Urinary bladder (tissue), 2 donors: ENCODE measurements around the gene OR6V1. TPM values are rescaled to one million over a fixed set of nuclear protein-coding genes. Genes with fewer than 3 reads are reported as not detected.

Experiments
- polyA plus RNA-seq: library from polyadenylated mRNA; stranded (reverse); fragments of 200-250 nt; gene quantifications from one replicate; pipeline ENCODE4 v1.2.3, GENCODE V29; 2013
- total RNA-seq: library from RNA; depleted of rRNA; stranded (reverse); fragments of >200 nt; gene quantifications from one replicate; pipeline ENCODE4 v1.2.3, GENCODE V29; 2014
- donor health status: healthy.

The OR6V1 gene
- total and polyA plus RNA-seq, 2 donors = not detected

Other genes starting within 250 kb of the OR6V1 start
- 10.8 TPM for gene EPHB6, start 197.3 kb upstream of the OR6V1 start, total RNA-seq
- gene EPHB6, start 197.3 kb upstream of the OR6V1 start, polyA plus RNA-seq = 23.4 TPM
- gene TRPV6, start 166.6 kb upstream of the OR6V1 start, total RNA-seq = 0.74 TPM
- gene TRPV6, start 166.6 kb upstream of the OR6V1 start, polyA plus RNA-seq = 0.32 TPM
- 0.26 TPM for gene TRPV5, start 118.6 kb upstream of the OR6V1 start, total RNA-seq
- gene TRPV5, start 118.6 kb upstream of the OR6V1 start, polyA plus RNA-seq = not detected
- not detected for gene LLCFC1, start 112.9 kb upstream of the OR6V1 start, total RNA-seq
- gene LLCFC1, start 112.9 kb upstream of the OR6V1 start, polyA plus RNA-seq = not detected
- 0.16 TPM for gene KEL, start 90.0 kb upstream of the OR6V1 start, total RNA-seq
- 0.18 TPM for gene KEL, start 90.0 kb upstream of the OR6V1 start, polyA plus RNA-seq
- gene OR9A2, start 25.2 kb upstream of the OR6V1 start, total RNA-seq = 1.1 TPM
- gene OR9A2, start 25.2 kb upstream of the OR6V1 start, polyA plus RNA-seq = not detected
- not detected for gene PIP, start 79.7 kb downstream of the OR6V1 start, total RNA-seq
- not detected for gene PIP, start 79.7 kb downstream of the OR6V1 start, polyA plus RNA-seq
- not detected for gene TAS2R39, start 131.1 kb downstream of the OR6V1 start, total RNA-seq
- gene TAS2R39, start 131.1 kb downstream of the OR6V1 start, polyA plus RNA-seq = not detected
- not detected for gene TAS2R40, start 169.7 kb downstream of the OR6V1 start, total RNA-seq
- not detected for gene TAS2R40, start 169.7 kb downstream of the OR6V1 start, polyA plus RNA-seq
- gene GSTK1, start 211.1 kb downstream of the OR6V1 start, total RNA-seq = 84.8 TPM
- 139 TPM for gene GSTK1, start 211.1 kb downstream of the OR6V1 start, polyA plus RNA-seq
- 2.1 TPM for gene TMEM139, start 232.6 kb downstream of the OR6V1 start, total RNA-seq
- gene TMEM139, start 232.6 kb downstream of the OR6V1 start, polyA plus RNA-seq = 1.2 TPM
- 22.0 TPM for gene CASP2, start 236.0 kb downstream of the OR6V1 start, total RNA-seq
- gene CASP2, start 236.0 kb downstream of the OR6V1 start, polyA plus RNA-seq = 7.5 TPM